ENCODE results near the gene THOC6.

Gene THOC6

DNA sequence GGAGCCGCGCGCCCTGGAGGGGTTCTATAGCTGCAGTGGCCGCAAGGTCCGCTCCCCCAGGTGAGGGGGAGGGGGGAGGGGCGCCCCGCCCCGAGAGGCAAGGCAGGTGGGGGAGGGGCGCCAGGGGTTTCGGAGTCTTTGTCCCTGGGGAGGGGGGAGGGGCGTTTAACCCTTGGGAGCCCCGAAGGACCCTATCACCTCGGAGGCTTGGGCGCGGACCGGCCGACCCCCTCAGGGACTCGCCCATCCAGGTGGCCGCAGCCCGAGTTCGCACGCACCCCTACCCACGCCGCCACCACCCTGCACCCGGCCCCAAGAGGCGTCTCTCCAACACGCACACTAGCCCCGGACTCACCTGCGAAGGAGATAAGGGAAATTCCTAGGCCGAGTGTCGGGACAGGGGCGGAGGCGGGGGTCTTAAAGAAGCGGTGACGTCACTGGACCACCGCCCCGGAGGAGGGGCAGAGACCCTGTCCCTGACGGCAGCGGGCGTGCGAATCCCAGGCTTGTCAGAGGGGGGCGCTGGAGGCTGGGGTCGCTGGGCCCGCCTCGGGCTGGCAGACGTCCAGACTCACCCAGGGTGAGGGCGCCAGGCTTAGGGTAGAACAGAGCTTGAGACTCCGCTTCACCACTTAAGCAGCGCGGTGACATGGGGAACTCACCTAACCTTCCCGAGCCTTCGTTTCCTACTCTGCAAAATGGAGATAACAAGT, 5.9 kb upstream of the THOC6 start, which contains the start of gene CLDN6:
TSS of gene CLDN6 (minus strand) at position 390 of the 713 bp plus-strand sequence. CDS start 2,162 bp downstream, outside the sequence.
- peak; percentile 18 for DNase-seq

DNA sequence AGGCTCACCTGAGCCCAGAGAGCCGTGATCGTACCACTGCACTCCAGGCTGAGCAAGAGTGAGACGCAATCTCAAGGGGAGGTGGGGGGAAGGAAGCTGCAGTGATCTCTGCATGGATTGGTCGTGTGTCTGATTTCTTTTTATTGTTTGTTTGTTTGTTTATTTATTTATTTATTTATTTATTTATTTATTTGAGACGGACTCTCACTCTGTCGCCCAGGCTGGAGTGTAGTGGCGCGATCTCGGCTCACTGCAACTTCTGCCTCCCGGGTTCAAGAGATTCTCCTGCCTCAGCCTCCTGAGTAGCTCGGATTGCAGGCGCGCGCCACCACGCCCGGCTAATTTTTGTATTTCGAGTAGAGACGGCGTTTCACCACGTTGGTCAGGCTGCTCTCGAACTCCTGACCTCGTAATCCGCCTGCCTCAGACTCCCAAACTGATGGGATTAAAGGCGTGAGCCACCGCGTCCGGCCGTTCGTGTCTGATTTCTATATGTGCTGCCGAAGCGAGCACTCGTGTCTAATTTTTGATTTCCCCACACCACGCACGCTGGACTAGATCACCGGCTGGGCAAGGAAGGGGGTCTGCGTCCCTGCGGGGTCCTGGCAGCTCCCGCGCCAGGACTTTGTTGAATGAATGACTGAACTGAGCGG, 4.1 kb upstream of the THOC6 start:
- no peak for DNase-seq

DNA sequence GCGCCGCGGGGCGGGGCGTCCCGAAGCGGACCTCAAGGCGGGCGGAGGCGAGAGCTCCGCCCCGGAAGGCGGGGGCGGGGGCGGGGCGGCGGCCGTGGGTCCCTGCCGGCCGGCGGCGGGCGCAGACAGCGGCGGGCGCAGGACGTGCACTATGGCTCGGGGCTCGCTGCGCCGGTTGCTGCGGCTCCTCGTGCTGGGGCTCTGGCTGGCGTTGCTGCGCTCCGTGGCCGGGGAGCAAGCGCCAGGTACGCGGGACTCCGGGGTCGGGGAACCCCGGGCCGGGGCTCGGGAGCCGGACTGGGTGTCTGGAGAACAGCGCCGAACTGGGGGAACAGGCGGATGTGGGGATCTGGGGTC, 3.6 kb upstream of the THOC6 start, which contains the start of gene TNFRSF12A:
TSS of gene TNFRSF12A (plus strand) at position 122 of the 357 bp plus-strand sequence. CDS start at position 152, 30 bp downstream.
- peak; percentile 69 for DNase-seq

DNA sequence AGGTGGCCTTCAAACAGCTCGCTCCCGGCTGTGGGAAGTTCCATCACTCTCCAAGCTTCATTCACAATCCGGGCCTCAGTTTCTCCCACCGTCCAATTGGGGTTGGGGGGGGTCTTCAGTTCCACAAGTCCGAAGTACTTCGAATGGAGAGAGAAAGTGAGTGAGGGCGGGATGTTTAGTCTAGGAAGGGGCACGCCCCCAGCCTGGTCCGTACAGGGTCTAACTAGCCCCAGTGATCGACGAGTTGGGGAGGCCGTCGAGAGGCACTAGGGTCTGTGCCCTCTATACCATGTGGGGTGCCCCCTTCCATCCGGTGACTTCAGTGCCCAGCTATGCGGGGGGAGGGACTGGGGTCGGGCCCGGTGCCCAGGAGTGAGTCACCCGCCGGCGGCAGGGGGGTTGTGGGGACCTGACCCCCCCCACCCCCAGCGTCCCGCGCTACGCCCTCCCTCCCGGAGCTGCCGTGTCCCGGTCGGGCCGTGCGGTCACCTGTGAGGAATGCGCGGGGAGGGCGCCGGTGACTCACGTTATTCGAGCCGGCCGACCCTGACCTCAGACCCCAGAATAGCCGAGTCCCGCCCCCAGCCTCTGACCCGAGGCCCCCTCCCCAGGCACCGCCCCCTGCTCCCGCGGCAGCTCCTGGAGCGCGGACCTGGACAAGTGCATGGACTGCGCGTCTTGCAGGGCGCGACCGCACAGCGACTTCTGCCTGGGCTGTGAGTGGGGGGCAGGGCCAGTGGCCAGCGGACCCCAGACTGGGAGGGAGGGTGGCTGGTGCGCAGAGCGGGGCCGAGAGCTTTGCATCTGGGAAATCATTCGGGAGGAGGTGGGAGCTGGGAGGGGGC, 3.0 kb upstream of the THOC6 start:
- DNase-seq, result peak; percentile 65

DNA sequence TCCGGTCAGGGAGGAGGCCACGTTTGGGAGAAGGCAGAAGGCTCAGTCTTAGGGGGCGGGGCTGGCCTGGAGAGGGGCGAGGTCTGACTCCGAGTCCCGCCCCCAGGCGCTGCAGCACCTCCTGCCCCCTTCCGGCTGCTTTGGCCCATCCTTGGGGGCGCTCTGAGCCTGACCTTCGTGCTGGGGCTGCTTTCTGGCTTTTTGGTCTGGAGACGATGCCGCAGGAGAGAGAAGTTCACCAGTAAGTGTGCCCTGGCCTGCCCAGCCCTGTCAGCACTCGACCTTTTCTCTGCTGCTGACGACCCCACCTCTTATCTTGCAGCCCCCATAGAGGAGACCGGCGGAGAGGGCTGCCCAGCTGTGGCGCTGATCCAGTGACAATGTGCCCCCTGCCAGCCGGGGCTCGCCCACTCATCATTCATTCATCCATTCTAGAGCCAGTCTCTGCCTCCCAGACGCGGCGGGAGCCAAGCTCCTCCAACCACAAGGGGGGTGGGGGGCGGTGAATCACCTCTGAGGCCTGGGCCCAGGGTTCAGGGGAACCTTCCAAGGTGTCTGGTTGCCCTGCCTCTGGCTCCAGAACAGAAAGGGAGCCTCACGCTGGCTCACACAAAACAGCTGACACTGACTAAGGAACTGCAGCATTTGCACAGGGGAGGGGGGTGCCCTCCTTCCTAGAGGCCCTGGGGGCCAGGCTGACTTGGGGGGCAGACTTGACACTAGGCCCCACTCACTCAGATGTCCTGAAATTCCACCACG, 2.2 kb upstream of the THOC6 start:
- peak; percentile 81 for DNase-seq

DNA sequence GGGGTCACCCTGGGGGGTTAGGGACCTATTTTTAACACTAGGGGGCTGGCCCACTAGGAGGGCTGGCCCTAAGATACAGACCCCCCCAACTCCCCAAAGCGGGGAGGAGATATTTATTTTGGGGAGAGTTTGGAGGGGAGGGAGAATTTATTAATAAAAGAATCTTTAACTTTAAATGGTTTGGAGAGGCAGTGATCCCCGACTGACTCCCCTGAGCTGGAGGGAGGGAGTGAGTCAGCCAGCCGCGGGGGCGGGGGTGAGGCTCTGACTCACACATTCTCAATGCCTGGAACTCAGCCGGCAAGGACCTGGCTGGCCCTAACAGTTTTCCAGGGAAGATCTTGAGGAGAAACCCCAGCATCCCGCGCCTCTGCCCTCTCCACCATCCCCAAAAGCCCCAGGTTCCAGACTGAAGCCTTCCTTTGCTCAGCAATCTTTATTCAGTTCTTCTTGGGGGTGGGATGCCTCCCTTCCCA, 1.6 kb upstream of the THOC6 start:
- peak; percentile 93 for DNase-seq

DNA sequence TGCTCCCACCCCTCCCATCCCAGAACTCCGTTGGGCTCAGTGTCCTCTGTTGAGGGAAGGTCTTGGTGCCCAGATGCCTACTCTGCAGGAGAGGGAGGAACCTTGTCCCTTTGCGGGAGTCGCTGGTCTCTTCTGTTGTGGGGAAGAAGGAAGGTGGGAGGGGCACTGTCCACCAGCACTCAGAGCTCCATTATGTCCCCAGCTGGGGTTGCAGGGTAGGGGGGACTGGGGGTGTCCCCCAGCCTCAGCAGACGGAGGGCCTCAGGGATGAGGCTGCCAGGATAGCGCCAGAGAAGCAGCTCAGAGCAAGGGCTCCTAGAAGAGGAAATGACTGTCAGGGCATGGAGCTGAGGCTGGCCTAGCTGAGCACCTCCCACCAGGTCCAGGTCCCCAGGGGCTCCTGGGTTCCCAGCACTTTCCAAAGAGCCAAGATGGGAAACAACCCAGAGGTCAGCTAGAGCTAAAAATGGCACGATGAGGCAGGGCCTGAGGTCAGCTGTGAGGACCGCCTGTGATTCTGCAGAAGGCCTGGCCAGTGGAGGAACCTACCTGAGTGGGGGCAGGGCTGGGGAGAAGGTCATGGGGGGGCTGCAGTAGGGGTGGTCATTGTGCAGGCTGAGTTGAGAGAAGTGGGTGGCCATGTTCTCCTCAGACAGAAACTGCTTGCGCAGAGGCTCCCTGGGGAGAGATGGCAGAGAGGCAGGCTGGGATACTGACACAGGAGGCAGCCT, 986 bp upstream of the THOC6 start:
- DNase-seq, result peak; percentile 7

DNA sequence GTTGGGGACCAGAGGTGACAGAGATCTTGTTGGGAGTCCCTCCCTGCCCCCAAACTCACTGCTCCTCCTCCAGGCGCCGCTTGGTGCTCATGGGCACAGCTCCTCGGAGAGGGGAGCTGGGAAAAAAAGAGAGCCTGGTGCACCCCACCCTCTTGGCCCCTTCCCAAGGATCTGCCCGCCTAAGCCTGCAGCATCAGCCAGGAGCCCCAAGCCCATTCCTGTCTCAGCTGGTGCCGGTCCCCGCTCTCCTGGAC, 493 bp upstream of the THOC6 start:
- DNase-seq, result peak; percentile 29

DNA sequence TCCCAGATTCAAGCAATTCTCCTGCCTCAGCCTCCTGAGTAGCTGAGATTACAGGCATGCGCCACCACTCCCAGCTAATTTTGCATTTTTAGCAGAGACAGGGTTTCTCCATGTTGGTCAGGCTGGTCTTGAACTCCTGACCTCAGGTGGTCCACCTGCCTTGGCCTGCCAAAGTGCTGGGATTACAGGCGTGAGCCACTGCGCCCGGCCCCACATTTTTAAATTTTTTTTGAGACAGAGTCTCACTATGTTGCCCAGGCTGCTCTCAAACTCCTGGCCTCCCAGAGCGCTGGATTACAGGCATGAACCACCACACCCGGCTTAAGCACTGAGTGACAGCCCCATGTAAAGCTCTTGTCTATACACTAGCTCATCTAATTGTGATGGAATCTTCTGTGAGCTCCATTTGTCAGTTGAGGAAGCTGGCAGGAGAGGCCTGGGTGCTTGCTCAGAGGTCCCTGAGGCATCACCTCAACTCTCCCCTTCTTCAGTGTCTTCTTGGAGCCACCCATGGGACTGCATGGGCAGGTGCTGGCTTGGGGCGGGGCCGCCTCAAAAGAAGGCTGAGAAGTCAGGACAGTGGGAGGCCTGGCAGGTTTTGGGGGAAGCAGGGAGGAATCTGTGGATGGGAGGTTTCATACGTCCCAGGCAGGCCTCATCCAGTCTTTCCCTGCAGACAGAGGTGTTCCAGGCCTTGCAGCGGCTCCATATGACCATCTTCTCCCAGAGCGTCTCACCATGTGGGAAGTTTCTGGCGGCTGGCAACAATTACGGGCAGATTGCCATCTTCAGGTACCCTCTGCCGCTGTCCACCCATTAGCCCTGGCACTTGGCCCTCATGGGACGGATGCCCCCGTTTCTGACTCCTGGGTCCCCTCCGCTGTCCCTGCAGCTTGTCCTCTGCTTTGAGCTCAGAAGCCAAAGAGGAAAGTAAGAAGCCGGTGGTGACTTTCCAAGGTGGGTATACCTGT, 1.5 kb downstream of the THOC6 start:
- no peak for DNase-seq

DNA sequence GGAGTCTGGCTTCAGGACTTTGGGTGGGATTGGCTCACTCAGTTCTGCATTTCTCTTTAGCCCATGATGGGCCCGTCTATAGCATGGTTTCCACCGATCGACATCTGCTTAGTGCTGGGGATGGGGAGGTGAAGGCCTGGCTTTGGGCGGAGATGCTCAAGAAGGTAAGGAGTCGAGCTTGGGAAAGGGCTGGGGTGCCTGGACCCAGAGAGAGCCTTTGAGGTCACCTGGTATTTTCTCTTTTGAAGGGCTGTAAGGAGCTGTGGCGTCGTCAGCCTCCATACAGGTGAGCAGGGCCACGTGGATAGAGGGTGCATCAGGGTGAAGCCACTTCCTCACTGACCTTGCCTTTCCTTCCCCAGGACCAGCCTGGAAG, 2.2 kb downstream of the THOC6 start:
- DNase-seq, result no peak

DNA sequence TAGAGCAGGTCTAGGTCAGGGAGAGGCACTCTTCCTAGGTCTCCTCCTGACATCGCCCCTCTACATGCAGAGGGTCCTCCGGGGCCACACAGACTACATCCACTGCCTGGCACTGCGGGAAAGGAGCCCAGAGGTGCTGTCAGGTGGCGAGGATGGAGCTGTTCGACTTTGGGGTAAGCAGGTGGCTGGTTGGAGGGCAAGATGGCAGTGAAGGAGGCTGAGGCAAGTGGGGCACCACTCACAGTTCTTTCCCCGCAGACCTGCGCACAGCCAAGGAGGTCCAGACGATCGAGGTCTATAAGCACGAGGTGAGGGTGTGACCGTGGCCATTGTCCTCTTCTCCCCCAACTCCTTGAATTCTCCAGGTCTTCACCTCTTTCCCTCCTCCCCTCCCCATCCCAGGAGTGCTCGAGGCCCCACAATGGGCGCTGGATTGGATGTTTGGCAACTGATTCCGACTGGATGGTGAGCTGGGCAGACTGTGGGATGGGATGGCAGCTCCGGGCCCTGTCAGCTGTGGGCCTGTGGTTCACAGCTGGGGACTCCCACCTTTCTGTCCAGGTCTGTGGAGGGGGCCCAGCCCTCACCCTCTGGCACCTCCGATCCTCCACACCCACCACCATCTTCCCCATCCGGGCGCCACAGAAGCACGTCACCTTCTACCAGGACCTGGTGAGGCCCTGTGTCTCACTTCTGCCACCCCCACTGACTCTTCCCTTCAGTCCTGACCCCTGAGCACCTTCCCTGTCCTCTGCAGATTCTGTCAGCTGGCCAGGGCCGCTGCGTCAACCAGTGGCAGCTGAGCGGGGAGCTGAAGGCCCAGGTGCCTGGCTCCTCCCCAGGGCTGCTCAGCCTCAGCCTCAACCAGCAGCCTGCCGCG, 3.0 kb downstream of the THOC6 start:
- no peak for DNase-seq

DNA sequence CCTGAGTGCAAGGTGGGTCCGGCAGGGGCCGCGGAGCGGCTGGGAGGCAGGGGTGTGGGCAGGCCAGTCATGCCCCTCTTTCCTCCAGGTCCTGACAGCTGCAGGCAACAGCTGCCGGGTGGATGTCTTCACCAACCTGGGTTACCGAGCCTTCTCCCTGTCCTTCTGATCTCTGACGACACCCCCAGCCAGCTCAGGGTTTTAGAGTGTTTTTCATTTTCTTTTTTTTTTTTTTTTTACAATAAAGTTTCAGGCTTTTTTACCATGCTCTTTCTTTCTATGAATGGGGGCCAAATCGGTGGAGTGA, 3.6 kb downstream of the THOC6 start:
- DNase-seq, result no peak

DNA sequence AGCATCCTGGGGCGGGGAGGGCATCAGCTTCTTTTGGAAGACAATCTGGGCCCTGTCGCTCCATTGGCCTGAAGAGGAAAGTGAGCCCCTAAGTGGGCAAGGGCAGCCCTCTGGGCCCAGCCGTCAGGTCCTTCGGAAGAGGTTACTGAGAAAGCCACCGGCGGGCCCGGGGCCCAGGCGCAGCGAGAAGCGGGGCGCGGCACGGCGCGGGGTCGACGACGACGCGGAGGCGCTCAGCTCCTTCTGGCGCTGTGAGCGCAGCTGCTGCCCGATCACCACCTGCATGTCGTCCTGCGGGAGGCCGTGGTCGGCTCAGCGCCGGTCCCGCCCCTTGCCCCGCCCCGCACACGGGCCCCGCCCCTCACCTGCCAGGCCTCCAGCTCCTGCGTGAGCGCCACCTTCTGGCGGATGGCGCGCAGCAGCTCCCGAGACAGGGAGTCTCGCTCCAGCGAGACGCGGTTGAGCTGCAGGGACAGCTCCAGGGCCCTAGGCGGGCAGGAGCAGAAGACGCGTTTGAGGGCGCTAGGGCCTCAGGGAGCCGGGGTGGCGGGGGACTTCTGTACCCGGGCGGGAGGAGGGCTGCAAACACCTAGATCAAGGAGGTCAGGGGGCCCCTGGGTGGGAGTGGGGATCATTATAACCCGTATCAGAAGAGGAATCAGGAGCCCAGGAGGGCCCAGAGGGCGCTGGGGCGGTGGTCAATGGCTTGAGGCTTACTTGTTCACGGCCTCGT, 4.3 kb downstream of the THOC6 start:
- DNase-seq, result peak; percentile 84

DNA sequence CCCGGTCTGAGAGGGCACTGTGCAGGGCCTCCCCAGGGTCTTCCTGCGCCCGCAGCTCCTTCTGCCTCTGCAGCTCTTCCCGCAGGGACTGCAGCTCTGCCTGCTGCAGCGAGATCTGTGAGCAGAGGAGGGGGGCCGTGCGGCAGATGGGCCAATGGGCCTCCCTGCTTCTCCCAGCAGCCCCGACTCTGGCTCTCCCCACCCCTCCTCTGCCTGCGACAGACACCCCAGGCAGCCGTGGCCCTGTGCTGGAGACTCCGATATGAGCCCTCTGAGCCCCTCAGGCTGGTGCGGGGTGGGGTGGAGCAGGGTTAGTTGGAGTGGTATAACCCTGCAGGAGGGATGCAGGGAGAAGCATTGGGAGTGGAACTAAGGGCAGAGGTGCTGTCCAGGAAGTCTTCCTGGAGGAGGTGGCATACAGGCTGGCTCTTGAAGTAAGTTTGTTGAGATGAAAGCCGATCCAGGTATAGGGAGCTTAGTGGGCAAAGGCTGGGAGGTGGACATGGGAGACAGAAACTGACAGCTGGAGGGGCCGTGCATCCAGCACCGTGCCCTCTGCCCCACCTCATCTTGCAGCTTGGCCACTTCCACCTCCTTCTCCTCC, 5.0 kb downstream of the THOC6 start:
- no peak for DNase-seq

DNA sequence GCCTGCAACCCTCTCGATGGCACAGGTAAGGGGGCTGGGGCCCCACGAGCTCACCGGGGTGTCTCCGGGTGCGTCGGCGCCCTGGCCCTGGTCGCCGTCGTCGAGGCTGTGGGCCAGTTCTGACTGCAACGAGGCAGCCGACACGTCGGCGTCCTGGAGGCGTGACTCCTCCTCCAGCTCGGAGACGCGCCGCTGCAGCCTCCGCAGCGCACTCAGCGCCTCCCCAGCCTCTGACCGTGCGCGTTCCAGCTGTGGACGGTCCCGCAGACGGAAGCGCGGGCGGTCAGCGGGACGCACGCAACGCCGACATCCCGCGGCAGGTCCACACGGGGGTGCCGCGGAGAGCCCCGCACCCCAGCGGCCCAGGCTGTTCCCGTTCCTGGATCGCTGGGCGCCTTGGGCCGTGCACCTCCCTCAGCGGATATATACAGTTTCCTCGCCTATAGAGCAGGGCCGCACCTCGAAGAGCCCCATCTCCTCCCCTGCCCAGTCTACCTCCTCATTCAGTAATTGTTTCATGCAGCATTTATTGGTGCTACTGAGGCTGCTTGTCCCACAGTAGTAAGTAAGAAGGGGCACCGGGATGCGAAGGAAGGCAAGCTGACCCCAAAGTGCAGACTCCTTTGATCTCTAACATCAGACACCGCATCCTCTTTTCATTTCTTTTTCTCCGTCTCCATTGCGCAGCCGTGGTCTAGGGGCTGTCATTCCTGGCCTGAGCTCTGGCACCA, 5.8 kb downstream of the THOC6 start:
- DNase-seq, result peak; percentile 53

DNA sequence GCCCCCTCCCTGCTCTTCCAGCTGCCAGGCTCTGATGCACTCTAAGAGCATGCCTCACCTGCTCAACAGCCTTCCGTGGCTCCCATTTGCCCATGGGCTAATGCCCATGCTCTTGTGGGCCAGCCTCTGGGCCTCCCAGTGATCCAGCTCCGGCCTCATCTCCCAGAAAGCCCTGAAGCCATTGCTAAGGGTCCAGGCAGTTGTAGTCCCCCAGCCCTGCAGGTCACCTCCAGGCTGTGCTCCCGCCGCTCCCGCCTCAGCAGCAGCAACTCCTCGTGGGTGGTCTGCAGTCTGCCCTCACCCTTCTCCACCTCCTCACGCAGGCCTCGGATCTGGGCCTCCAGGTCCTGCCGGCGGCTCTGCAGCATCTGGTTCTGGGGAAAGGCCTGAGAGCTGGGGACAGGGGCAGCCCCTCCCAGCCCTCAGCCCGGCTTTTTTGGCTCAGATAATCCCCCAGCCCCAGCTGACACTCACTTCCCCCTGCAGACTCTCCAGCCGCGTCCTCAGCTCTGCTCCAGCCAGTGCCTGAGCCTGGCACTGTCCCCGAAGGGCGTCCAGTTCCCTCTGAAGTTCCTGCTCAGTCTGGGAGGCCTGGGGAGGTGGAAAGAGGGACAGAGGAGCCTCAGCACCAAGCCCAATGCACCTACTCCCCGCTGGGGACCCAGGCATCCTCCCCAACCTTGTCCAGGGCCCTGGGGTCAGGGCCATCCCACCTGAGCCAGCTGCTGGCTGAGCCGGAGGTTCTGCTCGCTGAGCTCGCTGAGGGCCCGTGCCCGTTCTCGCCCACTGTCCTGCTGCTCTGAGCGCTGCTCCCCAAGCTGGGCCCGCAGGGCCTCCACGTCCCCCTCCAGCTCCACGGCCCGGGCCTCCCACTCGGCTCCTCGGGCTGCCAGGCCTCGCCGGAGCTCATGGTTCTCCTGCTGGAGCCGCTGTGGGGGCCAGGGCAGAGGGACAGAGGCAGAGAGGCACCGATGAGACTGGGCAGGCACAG, 6.7 kb downstream of the THOC6 start:
- DNase-seq, result no peak

DNA sequence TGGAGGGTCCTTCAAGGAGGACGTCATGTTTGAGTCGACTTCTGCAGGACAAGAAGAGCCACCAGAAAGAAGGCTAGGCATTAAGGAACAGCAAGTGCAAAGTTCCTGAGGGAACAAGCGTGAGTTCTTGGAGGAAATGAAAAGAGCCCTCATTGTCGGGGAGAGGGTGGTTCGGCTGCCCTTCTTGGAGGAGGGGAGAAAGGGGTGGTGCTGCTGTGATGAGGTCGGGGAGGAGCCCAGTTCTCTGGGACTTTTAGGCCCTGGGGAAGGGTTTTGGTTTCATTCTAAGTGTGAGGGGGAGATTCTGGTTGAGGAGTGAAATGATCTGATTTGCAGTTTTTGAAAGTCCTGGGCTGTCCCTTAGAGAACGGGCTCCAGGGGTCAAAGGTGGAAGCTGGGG, 8.8 kb downstream of the THOC6 start:
- no peak for DNase-seq

Data from activated naive CD4-positive, alpha-beta T cell treated with Interleukin-2 at 50 U/mL for 16 hours (primary cell).